Glutamatergic neuron (in vitro differentiated cells): Measurements from ENCODE around the gene FCRL5. TPM values are rescaled to one million over a fixed set of nuclear protein-coding genes. Genes with fewer than 3 reads are reported as not detected.
"Not testable (repeated sequence)": the region's sequence is repeated elsewhere in the genome, so short reads cannot be mapped to it uniquely, and the experiment has no call there.

Source experiments
- DNase-seq: peaks from one replicate; pipeline ENCODE4 v3.0.0; 2022
- H3K27ac Mint-ChIP-seq: one replicate; pipeline ENCODE4 v1.8.0; 2020; ENCODE audit warnings: mild to moderate bottlenecking, mixed read lengths, inconsistent platforms; ENCODE audit not compliant: unreplicated experiment
- H3K27me3 Mint-ChIP-seq: one replicate; pipeline ENCODE4 v1.8.0; 2020; ENCODE audit warnings: mild to moderate bottlenecking, moderate library complexity, mixed read lengths, inconsistent platforms; ENCODE audit not compliant: unreplicated experiment
- H3K36me3 Mint-ChIP-seq: one replicate; pipeline ENCODE4 v1.8.0; 2020; ENCODE audit warnings: mild to moderate bottlenecking, mixed read lengths, inconsistent platforms; ENCODE audit not compliant: unreplicated experiment
- H3K4me1 Mint-ChIP-seq: one replicate; pipeline ENCODE4 v1.8.0; 2020; ENCODE audit warnings: mild to moderate bottlenecking, low read depth, mixed read lengths, inconsistent platforms; ENCODE audit not compliant: unreplicated experiment
- H3K4me3 Mint-ChIP-seq: one replicate; pipeline ENCODE4 v1.8.0; 2020; ENCODE audit warnings: mild to moderate bottlenecking, mixed read lengths, inconsistent platforms; ENCODE audit not compliant: unreplicated experiment
- H3K9me3 Mint-ChIP-seq: one replicate; pipeline ENCODE4 v1.8.0; 2020; ENCODE audit warnings: mild to moderate bottlenecking, moderate library complexity, mixed read lengths, inconsistent platforms; ENCODE audit not compliant: unreplicated experiment
- CTCF ChIP-seq: fragments of 200-600 bp; sonication (generic); IDR thresholded peaks from one replicate; pipeline ENCODE4 v1.5.0; 2021; ENCODE audit not compliant: partially characterized antibody, unreplicated experiment
- total RNA-seq: library from RNA; stranded (reverse); fragmentation: NEBNext Ultra II Directional; extraction: Animal tissue kit (Norgen Biotek cat#: 25700); gene quantifications from one replicate; pipeline ENCODE4 v1.2.1, GENCODE V29; 2021; ENCODE audit not compliant: unreplicated experiment

The FCRL5 gene
- total RNA-seq, 1 donor from 2014 or later, result not detected

- DNase-seq, result peak; percentile 85
- Mint-ChIP-seq H3K27me3 (no peaks in the 10 kb centered on the region), H3K36me3 (no peaks in the 10 kb centered on the region), H3K27ac (no peak overlapping the region), H3K9me3 (no peaks in the 10 kb centered on the region), H3K4me3 (no peak overlapping the region), H3K4me1 (peaks cover 6% of the 10 kb centered on the region)
- TF ChIP-seq CTCF, result peak; percentile 72
Observed at GRCh38 chr1:157490467-157491165, 61.7 kb downstream of the FCRL5 start.

GRCh38 chr1:157488156-157488555 lies 64.2 kb downstream of the FCRL5 start:
- no peak overlapping the region for H3K4me3 Mint-ChIP-seq
- H3K36me3 Mint-ChIP-seq, result no peaks in the 10 kb centered on the region
- DNase-seq, result no peak
- H3K9me3 Mint-ChIP-seq, result no peaks in the 10 kb centered on the region
- no peak overlapping the region for H3K27ac Mint-ChIP-seq
- no peaks in the 10 kb centered on the region for H3K27me3 Mint-ChIP-seq
- H3K4me1 Mint-ChIP-seq, result peaks cover 6% of the 10 kb centered on the region
- TF ChIP-seq CTCF, result no peak

GRCh38 chr1:157487504-157487903 lies 64.8 kb downstream of the FCRL5 start:
- no peak for DNase-seq
- H3K9me3 Mint-ChIP-seq, result no peaks in the 10 kb centered on the region
- no peaks in the 10 kb centered on the region for H3K36me3 Mint-ChIP-seq
- no peak for TF ChIP-seq CTCF
- peaks cover 6% of the 10 kb centered on the region for H3K4me1 Mint-ChIP-seq
- H3K27me3 Mint-ChIP-seq, result no peaks in the 10 kb centered on the region
- H3K4me3 Mint-ChIP-seq, result no peak overlapping the region
- H3K27ac Mint-ChIP-seq, result no peak overlapping the region

GRCh38 chr1:157487096-157487495 lies 65.2 kb downstream of the FCRL5 start:
- TF ChIP-seq CTCF, result no peak
- Mint-ChIP-seq H3K4me1 (peaks cover 5% of the 10 kb centered on the region), H3K4me3 (no peak overlapping the region), H3K27ac (no peak overlapping the region), H3K9me3 (no peaks in the 10 kb centered on the region), H3K36me3 (no peaks in the 10 kb centered on the region), H3K27me3 (no peaks in the 10 kb centered on the region)
- DNase-seq, result no peak

- not testable (repeated sequence) for H3K27me3 Mint-ChIP-seq, H3K4me3 Mint-ChIP-seq, H3K9me3 Mint-ChIP-seq, DNase-seq, H3K27ac Mint-ChIP-seq, H3K4me1 Mint-ChIP-seq, H3K36me3 Mint-ChIP-seq
Observed at GRCh38 chr1:157486400-157486799, 65.9 kb downstream of the FCRL5 start.
